Erythroblast (primary cell): ENCODE data around the gene DBI.

ENCODE experiments used
- GATA1 ChIP-seq: IDR thresholded peaks from 2 replicates; pipeline ENCODE4 v1.6.1; 2011; ENCODE audit warnings: low read depth, mild to moderate bottlenecking, control low read depth, low read length, moderate library complexity
- POLR2A ChIP-seq: IDR thresholded peaks from 2 replicates; pipeline ENCODE4 v1.6.1; 2011; ENCODE audit warnings: mild to moderate bottlenecking, low read length

- TF ChIP-seq POLR2A (no peak), GATA1 (no peak)
These were observed 14.4 kb upstream of the DBI start for GRCh38 chr2:119352357-119352756.
